HEK293 (cell line): Measurements from ENCODE around the gene KIF21A.

Experiments used
- CTCF ChIA-PET: fragments of 350-600 bp; formaldehyde crosslinking; extraction: SDS; loops from one replicate; lab custom pipeline; 2021; ENCODE audit warnings: antibody characterized with exemption; lab: Yijun Ruan, JAX
- POLR2A ChIA-PET: fragments of 300-600 bp; formaldehyde crosslinking; extraction: SDS; loops from one replicate; lab custom pipeline; 2020; ENCODE audit warnings: antibody characterized with exemption, inconsistent platforms; lab: Yijun Ruan, JAX
- H3K27ac ChIP-seq: fragments of 200-500 bp; sonication (Bioruptor generic); 2 replicates; pipeline ENCODE4 v1.5.1; 2014; ENCODE audit warnings: low read depth, low read length, control low read depth, inconsistent platforms; ENCODE audit errors: extremely low read depth
- H3K36me3 ChIP-seq, 2 experiments: fragments of 200-500 bp in 1 of 2; sonication (Bioruptor generic) in 1 of 2; 1 replicate in 1 of 2; 2 replicates in 1 of 2; pipeline ENCODE4 v1.5.1; 2014 to 2017; ENCODE audit warnings: inconsistent platforms in 2 of 2, low read length in 2 of 2; ENCODE audit not compliant: control insufficient read depth in 2 of 2, insufficient read depth in 1 of 2
- H3K4me1 ChIP-seq: fragments of 200-500 bp; sonication (Bioruptor generic); 2 replicates; pipeline ENCODE4 v1.5.1; 2014; ENCODE audit warnings: mild to moderate bottlenecking, low read length, inconsistent platforms; ENCODE audit not compliant: control insufficient read depth, insufficient read depth
- H3K4me3 ChIP-seq: 2 replicates; pipeline ENCODE4 v1.5.1; 2011; ENCODE audit warnings: low read depth, mild to moderate bottlenecking, control low read depth, low read length, moderate library complexity
- H3K9me3 ChIP-seq: fragments of 200-500 bp; sonication (Bioruptor generic); 2 replicates; pipeline ENCODE4 v1.5.1; 2014; ENCODE audit warnings: low read depth, low read length, inconsistent platforms; ENCODE audit not compliant: control insufficient read depth, insufficient read depth
- BCL11B ChIP-seq: fragments of 450-650 bp; formaldehyde crosslinking; IDR thresholded peaks from 2 replicates; pipeline ENCODE4 v1.5.1; 2016; ENCODE audit warnings: low read depth, missing biosample characterization, missing genetic modification characterization
- EGR2 ChIP-seq: fragments of 450-650 bp; formaldehyde crosslinking; IDR thresholded peaks from 2 replicates; pipeline ENCODE4 v1.5.1; 2016; ENCODE audit warnings: low read depth, missing biosample characterization, missing genetic modification characterization
- GLI2 ChIP-seq: fragments of 450-650 bp; formaldehyde crosslinking; IDR thresholded peaks from 2 replicates; pipeline ENCODE4; 2017; ENCODE audit warnings: missing biosample characterization, missing genetic modification characterization, low read depth, borderline replicate concordance
- HOXD13 ChIP-seq: sonication (generic); formaldehyde crosslinking; IDR thresholded peaks from 2 replicates; pipeline ENCODE4 v1.8.0; 2022; ENCODE audit warnings: missing genetic modification reagents, borderline replicate concordance
- KLF16 ChIP-seq: fragments of 450-650 bp; formaldehyde crosslinking; IDR thresholded peaks from 2 replicates; pipeline ENCODE4 v1.5.1; 2017; ENCODE audit warnings: missing biosample characterization, missing genetic modification characterization
- PRDM10 ChIP-seq: fragments of 450-650 bp; formaldehyde crosslinking; IDR thresholded peaks from 2 replicates; pipeline ENCODE4 v1.5.1; 2016; ENCODE audit warnings: missing biosample characterization, missing genetic modification characterization
- REST ChIP-seq: fragments of 450-650 bp; formaldehyde crosslinking; IDR thresholded peaks from 2 replicates; pipeline ENCODE4 v1.5.1; 2016; ENCODE audit warnings: missing biosample characterization, missing genetic modification characterization
- SCRT2 ChIP-seq: fragments of 450-650 bp; formaldehyde crosslinking; IDR thresholded peaks from 2 replicates; pipeline ENCODE4 v1.5.1; 2016; ENCODE audit warnings: missing biosample characterization, missing genetic modification characterization
- SP2 ChIP-seq: fragments of 450-650 bp; formaldehyde crosslinking; IDR thresholded peaks from 2 replicates; pipeline ENCODE4 v1.5.1; 2016; ENCODE audit warnings: missing biosample characterization, missing genetic modification characterization
- TRIM28 ChIP-seq: IDR thresholded peaks from 2 replicates; pipeline ENCODE4 v1.6.1; 2011; ENCODE audit warnings: low read length, control low read depth, borderline replicate concordance
- YY1 ChIP-seq: fragments of 450-650 bp; formaldehyde crosslinking; IDR thresholded peaks from 2 replicates; pipeline ENCODE4 v1.5.1; 2018; ENCODE audit warnings: missing biosample characterization, missing genetic modification characterization
- ZNF138 ChIP-seq: fragments of 450-650 bp; formaldehyde crosslinking; IDR thresholded peaks from 2 replicates; pipeline ENCODE4 v1.5.1; 2016; ENCODE audit warnings: missing biosample characterization, missing genetic modification characterization, borderline replicate concordance
- ZNF184 ChIP-seq: fragments of 450-650 bp; IDR thresholded peaks from 2 replicates; pipeline ENCODE4 v1.5.1; 2018; ENCODE audit warnings: missing biosample characterization, mild to moderate bottlenecking, missing genetic modification characterization
- ZNF311 ChIP-seq: fragments of 450-650 bp; formaldehyde crosslinking; IDR thresholded peaks from 2 replicates; pipeline ENCODE4 v1.5.1; 2017; ENCODE audit warnings: missing biosample characterization, missing genetic modification characterization, borderline replicate concordance
- ZNF335 ChIP-seq: fragments of 450-650 bp; formaldehyde crosslinking; conservative IDR thresholded peaks from 2 replicates; pipeline ENCODE4 v1.5.1; 2016; ENCODE audit warnings: missing biosample characterization, missing genetic modification characterization
- ZNF404 ChIP-seq: fragments of 450-650 bp; formaldehyde crosslinking; IDR thresholded peaks from 2 replicates; pipeline ENCODE4 v1.5.1; 2017; ENCODE audit warnings: missing biosample characterization, missing genetic modification characterization
- ZNF416 ChIP-seq: fragments of 450-650 bp; formaldehyde crosslinking; IDR thresholded peaks from 2 replicates; pipeline ENCODE4 v1.5.1; 2016; ENCODE audit warnings: missing biosample characterization, missing genetic modification characterization
- ZNF529 ChIP-seq: fragments of 450-650 bp; formaldehyde crosslinking; IDR thresholded peaks from 2 replicates; pipeline ENCODE4 v1.5.1; 2017; ENCODE audit warnings: missing genetic modification characterization, missing biosample characterization; ENCODE audit not compliant: insufficient replicate concordance
- ZNF548 ChIP-seq: fragments of 450-650 bp; formaldehyde crosslinking; IDR thresholded peaks from 2 replicates; pipeline ENCODE4 v1.5.1; 2016; ENCODE audit warnings: missing biosample characterization, missing genetic modification characterization
- ZNF621 ChIP-seq: fragments of 450-650 bp; formaldehyde crosslinking; IDR thresholded peaks from 2 replicates; pipeline ENCODE4 v1.5.1; 2017; ENCODE audit warnings: missing biosample characterization, missing genetic modification characterization
- ZNF707 ChIP-seq: fragments of 450-650 bp; formaldehyde crosslinking; IDR thresholded peaks from 2 replicates; pipeline ENCODE4 v1.5.1; 2016; ENCODE audit warnings: missing biosample characterization, missing genetic modification characterization
- ZNF776 ChIP-seq: fragments of 450-650 bp; formaldehyde crosslinking; IDR thresholded peaks from 2 replicates; pipeline ENCODE4 v1.5.0; 2017; ENCODE audit warnings: missing biosample characterization, missing genetic modification characterization, borderline replicate concordance
- ZNF777 ChIP-seq: fragments of 450-650 bp; formaldehyde crosslinking; IDR thresholded peaks from 2 replicates; pipeline ENCODE4 v1.5.1; 2017; ENCODE audit warnings: missing biosample characterization, missing genetic modification characterization, borderline replicate concordance
- ZNF791 ChIP-seq: fragments of 450-650 bp; formaldehyde crosslinking; IDR thresholded peaks from 2 replicates; pipeline ENCODE4 v1.5.1; 2016; ENCODE audit warnings: missing biosample characterization, missing genetic modification characterization
- ZNF830 ChIP-seq: fragments of 450-650 bp; IDR thresholded peaks from 2 replicates; pipeline ENCODE4 v1.5.0; 2018; ENCODE audit warnings: missing biosample characterization, missing genetic modification characterization, low read depth, mild to moderate bottlenecking, moderate library complexity
- ZXDB ChIP-seq: fragments of 450-650 bp; formaldehyde crosslinking; IDR thresholded peaks from 2 replicates; pipeline ENCODE4 v1.5.1; 2016; ENCODE audit warnings: missing biosample characterization, missing genetic modification characterization
- TF ChIP-seq, protein P1 (sequence below): fragments of 450-650 bp; formaldehyde crosslinking; IDR thresholded peaks from 2 replicates; pipeline ENCODE4 v1.5.1; 2016; ENCODE audit warnings: missing biosample characterization, missing genetic modification characterization
- TF ChIP-seq, protein P2 (sequence below): fragments of 450-650 bp; formaldehyde crosslinking; IDR thresholded peaks from 2 replicates; pipeline ENCODE4 v1.5.1; 2017; ENCODE audit warnings: missing biosample characterization, missing genetic modification characterization

The KIF21A gene

DNA sequence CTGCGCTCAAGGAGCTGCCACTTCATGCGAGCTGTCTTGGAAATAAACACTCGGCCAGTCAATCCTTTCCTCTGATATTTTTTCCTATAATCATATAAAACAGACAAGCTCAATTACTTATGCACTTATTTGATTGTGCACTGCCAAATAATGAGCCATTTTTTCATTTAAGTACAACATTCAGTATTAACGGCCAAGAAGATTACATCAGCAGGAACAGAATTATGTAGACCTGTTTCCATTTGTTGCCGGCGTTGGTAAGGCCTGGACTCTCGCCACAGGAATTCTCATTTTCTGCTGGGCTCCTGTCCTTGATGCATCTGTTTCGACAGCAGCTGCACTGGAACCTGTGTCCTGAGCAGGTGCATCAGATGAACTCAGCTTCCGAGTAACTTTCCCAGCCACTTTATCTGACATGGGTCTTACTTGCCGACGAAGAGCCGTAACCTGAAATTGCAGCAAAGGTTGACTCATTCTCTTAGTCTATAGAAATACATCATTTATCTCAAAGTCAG is 110.2 kb downstream of the KIF21A start:
- CTCF ChIA-PET, result no interaction called here
- POLR2A ChIA-PET, result no interaction called here
- Histone ChIP-seq H3K36me3 (peaks cover 11 to 36% of the 10 kb centered on the region in 2 experiments; a peak in 2 of 3 replicates), H3K4me3 (no peak overlapping the region), H3K9me3 (no peaks in the 10 kb centered on the region), H3K27ac (no peak overlapping the region), H3K4me1 (no peaks in the 10 kb centered on the region)
- TF ChIP-seq GLI2 (tag by site-specific recombination), result no peak
- no peak for TF ChIP-seq ZNF777 (tag by site-specific recombination)
- no peak for TF ChIP-seq ZNF184 (tag by site-specific recombination)
- TF ChIP-seq KLF16, result no peak
- no peak for TF ChIP-seq ZNF416
- no peak for TF ChIP-seq ZNF404 (tag by site-specific recombination)
- no peak for TF ChIP-seq PRDM10 (tag by site-specific recombination)
- no peak for TF ChIP-seq EGR2 (tag by site-specific recombination)
- no peak for TF ChIP-seq TRIM28
- no peak for TF ChIP-seq BCL11B
- TF ChIP-seq ZNF830 (tag by site-specific recombination), result no peak
- no peak for TF ChIP-seq YY1 (tag by site-specific recombination)
- TF ChIP-seq HOXD13 (CRISPR knock-in tag), result no peak
- TF ChIP-seq SCRT2, result no peak
- TF ChIP-seq ZXDB, result no peak
- TF ChIP-seq, protein P1, sequence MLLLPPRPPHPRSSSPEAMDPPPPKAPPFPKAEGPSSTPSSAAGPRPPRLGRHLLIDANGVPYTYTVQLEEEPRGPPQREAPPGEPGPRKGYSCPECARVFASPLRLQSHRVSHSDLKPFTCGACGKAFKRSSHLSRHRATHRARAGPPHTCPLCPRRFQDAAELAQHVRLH (tag by site-specific recombination), result no peak

- ChIA-PET POLR2A (no interaction called here), CTCF (interaction anchor here (0.6 kb wide), 1 partner anchor 361 kb away, joined by 3 read pairs; no protein-coding TSS in a partner anchor)
- no peaks in the 10 kb centered on the region for H3K9me3 ChIP-seq
- H3K27ac ChIP-seq, result no peak overlapping the region
- H3K4me1 ChIP-seq, result no peaks in the 10 kb centered on the region
- H3K4me3 ChIP-seq, result no peak overlapping the region
- peaks cover 11 to 32% of the 10 kb centered on the region in 2 experiments; a peak in 2 of 3 replicates for H3K36me3 ChIP-seq
- TF ChIP-seq ZNF707 (no peak), ZNF138 (tag by site-specific recombination) (no peak), ZNF776 (no peak), ZNF791 (tag by site-specific recombination) (no peak), ZNF335 (tag by site-specific recombination) (no peak), ZNF311 (tag by site-specific recombination) (no peak), ZNF184 (tag by site-specific recombination) (no peak), SP2 (no peak), ZNF621 (tag by site-specific recombination) (no peak), ZNF548 (no peak), ZNF529 (tag by site-specific recombination) (no peak), REST (tag by site-specific recombination) (no peak)
- TF ChIP-seq, protein P2, sequence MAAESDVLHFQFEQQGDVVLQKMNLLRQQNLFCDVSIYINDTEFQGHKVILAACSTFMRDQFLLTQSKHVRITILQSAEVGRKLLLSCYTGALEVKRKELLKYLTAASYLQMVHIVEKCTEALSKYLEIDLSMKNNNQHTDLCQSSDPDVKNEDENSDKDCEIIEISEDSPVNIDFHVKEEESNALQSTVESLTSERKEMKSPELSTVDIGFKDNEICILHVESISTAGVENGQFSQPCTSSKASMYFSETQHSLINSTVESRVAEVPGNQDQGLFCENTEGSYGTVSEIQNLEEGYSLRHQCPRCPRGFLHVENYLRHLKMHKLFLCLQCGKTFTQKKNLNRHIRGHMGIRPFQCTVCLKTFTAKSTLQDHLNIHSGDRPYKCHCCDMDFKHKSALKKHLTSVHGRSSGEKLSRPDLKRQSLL (tag by site-specific recombination), result no peak
Observed at GRCh38 chr12:39331539-39332261, 111.2 kb downstream of the KIF21A start.
